GM19238 (cell line): ENCODE results near the gene MALRD1.
"Not testable (repeated sequence)": the region's sequence is repeated elsewhere in the genome, so short reads cannot be mapped to it uniquely, and the experiment has no call there.

Source experiments
- DNase-seq: peaks from one replicate; pipeline ENCODE4 v3.0.0; 2011; ENCODE audit warnings: low spot score; ENCODE audit not compliant: insufficient read length

The MALRD1 gene

GRCh38 chr10:19704544-19704943 lies 655.9 kb downstream of the MALRD1 start:
- DNase-seq, result no peak

DNA sequence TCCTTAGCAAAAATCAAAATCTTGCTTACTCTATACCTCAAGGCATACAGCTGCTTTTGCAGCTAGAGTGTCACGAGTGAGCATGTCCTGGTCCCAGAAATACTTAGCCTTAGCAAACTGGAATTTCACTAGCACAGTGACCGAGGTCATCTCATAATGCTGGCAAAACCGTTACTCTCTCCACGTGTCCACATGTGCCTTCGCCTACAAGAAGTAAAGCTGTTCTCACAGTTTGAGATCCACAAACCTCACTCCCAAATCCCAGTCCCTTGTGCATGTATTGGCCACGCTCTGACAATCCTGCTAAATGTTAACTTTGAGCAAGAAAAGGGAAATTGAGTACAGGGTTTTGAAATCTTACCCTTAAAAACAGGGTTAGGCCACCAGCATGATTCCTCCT lies 656.6 kb downstream of the MALRD1 start:
- DNase-seq, result no peak

- no peak for DNase-seq
Observed at GRCh38 chr10:19706904-19707303, 658.3 kb downstream of the MALRD1 start.

- DNase-seq, result no peak
Observed at GRCh38 chr10:19707376-19707775, 658.8 kb downstream of the MALRD1 start.

DNA sequence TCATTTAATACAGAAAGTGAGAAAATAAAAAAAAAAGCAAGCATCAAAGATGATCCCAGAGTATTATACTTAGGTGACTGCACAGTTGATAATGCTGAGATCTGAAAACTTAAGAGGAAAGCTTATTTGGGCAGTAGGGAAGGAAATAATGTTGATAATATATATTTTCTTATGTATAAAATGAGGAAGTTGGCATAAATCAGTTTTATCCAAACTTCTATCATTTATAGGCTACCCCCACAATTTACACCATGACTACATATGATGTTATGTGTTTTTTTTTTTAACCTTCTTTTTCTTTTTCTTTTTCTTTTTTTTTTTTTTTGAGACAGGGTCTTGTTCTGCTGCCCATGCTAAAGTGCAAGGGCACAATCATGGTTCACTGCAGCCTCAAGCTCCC lies 659.4 kb downstream of the MALRD1 start:
- no peak for DNase-seq

- DNase-seq, result no peak
Observed at GRCh38 chr10:19710600-19710999, 662.0 kb downstream of the MALRD1 start.

GRCh38 chr10:19713159-19713558 lies 664.6 kb downstream of the MALRD1 start:
- DNase-seq, result no peak

- DNase-seq, result no peak
Observed at GRCh38 chr10:19713800-19714525, 665.4 kb downstream of the MALRD1 start.

DNA sequence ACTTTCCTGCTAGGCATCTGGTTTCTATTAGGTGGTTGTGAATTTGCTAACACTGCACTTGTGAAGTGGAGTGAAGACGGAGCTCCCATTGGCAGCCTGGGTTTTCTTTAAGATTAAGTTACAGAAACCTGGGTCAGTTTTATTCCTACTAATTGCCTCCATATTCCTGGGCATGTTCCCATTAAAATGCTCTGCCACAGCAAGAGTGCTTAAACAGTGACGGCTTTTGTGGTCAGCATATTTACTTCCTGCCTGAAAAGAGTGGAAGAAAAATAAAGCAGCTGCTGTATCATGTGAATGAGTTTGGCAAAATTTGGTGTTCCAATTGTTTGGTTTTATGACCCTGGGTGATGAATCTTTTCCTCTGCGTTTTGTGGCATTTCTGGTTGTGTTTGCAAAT lies 670.7 kb downstream of the MALRD1 start:
- DNase-seq, result no peak

- DNase-seq, result no peak
Observed at GRCh38 chr10:19724287-19724686, 675.7 kb downstream of the MALRD1 start.

GRCh38 chr10:19728376-19728775 lies 679.8 kb downstream of the MALRD1 start:
- no peak for DNase-seq

GRCh38 chr10:19728964-19729363 lies 680.4 kb downstream of the MALRD1 start:
- DNase-seq, result no peak

DNA sequence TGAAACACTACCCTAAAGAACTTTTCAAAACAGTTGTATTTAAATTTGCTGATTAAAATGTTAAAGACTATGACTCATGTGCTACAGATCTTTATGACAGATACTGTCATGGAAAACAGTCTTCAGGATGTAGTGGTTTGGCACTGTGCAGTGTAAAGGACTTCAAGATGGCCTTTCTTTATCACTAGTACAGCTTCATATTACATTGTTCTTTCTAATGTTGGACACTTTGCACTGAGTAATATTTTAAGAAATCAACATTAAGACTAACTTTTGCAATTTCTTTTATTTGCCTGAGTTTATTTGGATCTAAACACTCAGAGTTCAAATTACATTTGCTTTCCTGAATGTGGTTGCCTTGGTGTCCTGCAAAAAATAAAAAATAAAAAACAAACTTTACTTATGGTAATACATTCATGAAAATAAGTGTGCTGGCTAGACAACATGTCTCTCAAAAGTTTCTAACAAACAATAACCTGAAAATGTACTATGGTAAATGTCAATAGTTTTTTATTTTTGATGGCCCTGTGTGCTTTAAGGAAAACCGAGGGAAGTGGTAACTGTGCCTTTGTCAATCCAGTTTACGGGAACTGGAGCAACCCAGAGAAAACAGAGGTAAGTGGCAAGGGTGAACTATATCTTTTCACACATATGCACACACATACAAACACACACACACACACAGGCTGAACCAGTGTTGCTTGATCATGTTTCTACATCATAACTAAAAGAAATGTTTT lies 681.7 kb downstream of the MALRD1 start:
- DNase-seq, result no peak

- DNase-seq, result no peak
Observed at GRCh38 chr10:19730907-19731217, 682.3 kb downstream of the MALRD1 start.

GRCh38 chr10:19731560-19731959 lies 683.0 kb downstream of the MALRD1 start:
- DNase-seq, result no peak

- no peak for DNase-seq
Observed at GRCh38 chr10:19738440-19738839, 689.8 kb downstream of the MALRD1 start.

- not testable (repeated sequence) for DNase-seq
Observed at GRCh38 chr10:19739232-19739631, 690.6 kb downstream of the MALRD1 start.

- not testable (repeated sequence) for DNase-seq
Observed at GRCh38 chr10:19742144-19742543, 693.5 kb downstream of the MALRD1 start.

DNA sequence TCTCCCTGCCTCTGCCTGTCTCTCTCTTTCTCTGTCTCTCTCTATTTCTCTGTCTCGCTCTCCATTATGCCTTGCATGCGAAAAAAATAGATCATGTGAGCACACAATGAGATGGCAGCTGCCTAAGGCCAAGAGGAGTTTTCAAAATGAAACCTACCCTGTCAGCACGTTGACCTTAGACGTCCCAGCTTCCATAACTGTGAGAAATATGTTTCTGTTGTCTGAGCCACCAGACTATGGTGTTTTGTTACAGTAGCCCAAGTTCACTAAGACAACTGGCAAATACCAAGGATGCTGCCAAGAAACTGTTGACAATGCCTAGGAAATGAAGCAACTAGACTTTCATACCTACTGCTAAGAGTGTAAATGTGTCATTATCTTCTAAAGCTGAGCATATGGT lies 697.1 kb downstream of the MALRD1 start:
- DNase-seq, result no peak

DNA sequence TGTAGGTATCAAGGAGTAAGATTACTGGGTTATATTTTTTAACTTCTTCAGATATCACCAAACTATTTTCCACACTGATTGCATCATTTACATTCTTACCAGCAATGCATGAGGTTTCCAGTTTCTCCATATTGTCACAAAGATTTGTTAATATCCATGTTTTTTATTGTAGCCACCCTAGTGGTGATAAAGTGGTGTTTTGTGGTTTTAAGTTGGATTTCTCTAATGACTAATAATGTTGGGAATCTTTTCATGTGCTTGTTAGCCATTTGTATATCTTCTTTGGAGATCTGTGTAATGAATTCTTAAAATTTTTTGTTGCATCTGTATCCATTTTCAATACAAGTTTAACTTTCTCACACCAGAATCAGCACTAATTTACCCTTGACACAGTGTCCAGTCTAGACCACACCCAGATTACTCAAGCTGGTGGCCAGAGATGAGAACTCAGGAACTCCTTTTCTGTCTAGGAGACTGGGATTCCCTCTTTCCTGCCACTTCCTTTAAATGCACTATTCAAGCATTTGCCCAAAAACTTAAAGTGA lies 700.7 kb downstream of the MALRD1 start:
- no peak for DNase-seq

GRCh38 chr10:19750972-19751371 lies 702.4 kb downstream of the MALRD1 start:
- DNase-seq, result no peak

DNA sequence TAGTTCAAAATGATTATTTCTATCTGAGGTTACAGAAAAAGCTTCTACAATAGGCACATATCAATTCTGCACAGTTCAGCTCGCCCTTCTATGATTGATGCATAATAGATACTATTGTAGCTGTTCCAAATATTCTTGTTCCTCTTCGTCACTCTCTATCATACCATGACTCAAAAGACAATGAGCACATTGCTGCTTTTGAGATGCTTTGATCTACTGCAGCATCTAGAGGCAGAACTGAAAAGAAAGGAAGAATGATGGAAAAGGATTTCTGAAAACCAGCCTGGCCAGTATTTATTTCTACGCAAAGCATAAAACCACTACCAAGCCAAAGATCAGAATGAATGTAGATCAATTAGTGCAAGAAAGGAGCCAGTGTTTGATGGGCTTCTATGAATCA lies 708.3 kb downstream of the MALRD1 start:
- no peak for DNase-seq

DNA sequence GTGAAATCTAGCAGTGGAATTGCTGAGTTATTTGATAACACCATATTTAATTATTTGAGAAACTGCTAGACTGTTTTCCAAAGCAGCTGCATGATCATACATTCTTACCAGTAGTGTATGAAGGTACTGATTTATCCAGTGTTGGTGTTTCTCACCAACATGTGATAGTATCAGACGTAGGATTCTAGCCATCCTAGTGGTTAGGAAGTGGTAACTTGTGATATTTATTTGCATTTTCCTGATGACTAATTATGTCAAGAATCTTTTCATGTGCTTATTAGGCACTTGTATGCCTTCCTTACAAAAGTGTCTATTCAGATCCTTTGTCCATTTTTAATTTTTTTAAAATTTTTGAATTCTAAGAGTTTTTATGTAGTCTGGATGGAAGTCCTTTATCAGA lies 713.4 kb downstream of the MALRD1 start:
- DNase-seq, result no peak
